SU-DHL-6 (cell line): Measurements from ENCODE around the gene SYNPO2L.

ENCODE experiments used
- H2AFZ ChIP-seq: fragments of 200-600 bp; sonication (generic); 2 replicates; pipeline ENCODE4 v1.6.1; 2014; ENCODE audit warnings: low read depth, mild to moderate bottlenecking, moderate library complexity, mixed read lengths, antibody characterized with exemption, low read length; ENCODE audit not compliant: severe bottlenecking
- H3F3A ChIP-seq: fragments of 200-600 bp; shearing (Covaris generic); 2 replicates; pipeline ENCODE4 v1.6.0; 2016; ENCODE audit warnings: antibody characterized with exemption, mild to moderate bottlenecking; ENCODE audit not compliant: insufficient read depth
- H3K27ac ChIP-seq: fragments of 200-600 bp; sonication (generic); 2 replicates; pipeline ENCODE4 v1.5.1; 2016; ENCODE audit warnings: low read depth, mild to moderate bottlenecking, low read length, moderate library complexity, mixed read lengths
- H3K27me3 ChIP-seq: fragments of 200-600 bp; sonication (generic), shearing (Covaris generic); 2 replicates; pipeline ENCODE4 v1.6.0; 2014; ENCODE audit warnings: mild to moderate bottlenecking, low read length
- H3K36me3 ChIP-seq: fragments of 200-600 bp; sonication (generic); 2 replicates; pipeline ENCODE4 v1.6.1; 2014; ENCODE audit warnings: mild to moderate bottlenecking, low read length, mixed read lengths
- H3K4me2 ChIP-seq: fragments of 300-600, 200-600 bp; shearing (Covaris generic), sonication (generic); 2 replicates; pipeline ENCODE4 v1.6.0; 2014; ENCODE audit warnings: low read length, low read depth, mild to moderate bottlenecking; ENCODE audit not compliant: poor library complexity, severe bottlenecking
- H3K4me3 ChIP-seq: fragments of 200-600 bp; sonication (generic); 2 replicates; pipeline ENCODE4 v1.5.1; 2014; ENCODE audit warnings: antibody characterized with exemption, low read length, mild to moderate bottlenecking, mixed read lengths; ENCODE audit not compliant: insufficient read depth, poor library complexity, severe bottlenecking
- H3K79me2 ChIP-seq: fragments of 200-600 bp; sonication (generic); 2 replicates; pipeline ENCODE4 v1.6.1; 2014; ENCODE audit warnings: mild to moderate bottlenecking, low read length, moderate library complexity; ENCODE audit not compliant: insufficient read depth
- H3K9ac ChIP-seq: fragments of 200-600 bp; sonication (generic); 2 replicates; pipeline ENCODE4 v1.7.0; 2014; ENCODE audit warnings: mild to moderate bottlenecking, low read length
- H3K9me2 ChIP-seq: fragments of 200-600 bp; sonication (generic); replicated peaks from 2 replicates; pipeline ENCODE4 v1.6.1; 2014; ENCODE audit warnings: low read length; ENCODE audit not compliant: insufficient read depth
- H3K9me3 ChIP-seq: fragments of 200-600 bp; sonication (generic); 2 replicates; pipeline ENCODE4 v1.6.1; 2014; ENCODE audit warnings: low read length, mixed read lengths; ENCODE audit not compliant: insufficient read depth
- H4K20me1 ChIP-seq: fragments of 200-600 bp; sonication (generic); 2 replicates; pipeline ENCODE4 v1.6.1; 2014; ENCODE audit warnings: low read depth, mild to moderate bottlenecking, antibody characterized with exemption, low read length, moderate library complexity, mixed read lengths
- EZH2phosphoT487 ChIP-seq: fragments of 200-600 bp; sonication (generic), shearing (Covaris generic); conservative IDR thresholded peaks from 2 replicates; pipeline ENCODE4 v1.6.1; 2018; ENCODE audit warnings: mild to moderate bottlenecking, antibody characterized with exemption, low read length, moderate library complexity, mixed read lengths
- TF ChIP-seq, protein P1 (sequence below): fragments of 200-600 bp; sonication (generic); IDR thresholded peaks from one replicate; pipeline ENCODE4 v1.5.1; 2017; ENCODE audit warnings: antibody characterized with exemption, mild to moderate bottlenecking, low read length, moderate library complexity; ENCODE audit not compliant: insufficient read depth, poor library complexity, severe bottlenecking

The SYNPO2L gene

DNA sequence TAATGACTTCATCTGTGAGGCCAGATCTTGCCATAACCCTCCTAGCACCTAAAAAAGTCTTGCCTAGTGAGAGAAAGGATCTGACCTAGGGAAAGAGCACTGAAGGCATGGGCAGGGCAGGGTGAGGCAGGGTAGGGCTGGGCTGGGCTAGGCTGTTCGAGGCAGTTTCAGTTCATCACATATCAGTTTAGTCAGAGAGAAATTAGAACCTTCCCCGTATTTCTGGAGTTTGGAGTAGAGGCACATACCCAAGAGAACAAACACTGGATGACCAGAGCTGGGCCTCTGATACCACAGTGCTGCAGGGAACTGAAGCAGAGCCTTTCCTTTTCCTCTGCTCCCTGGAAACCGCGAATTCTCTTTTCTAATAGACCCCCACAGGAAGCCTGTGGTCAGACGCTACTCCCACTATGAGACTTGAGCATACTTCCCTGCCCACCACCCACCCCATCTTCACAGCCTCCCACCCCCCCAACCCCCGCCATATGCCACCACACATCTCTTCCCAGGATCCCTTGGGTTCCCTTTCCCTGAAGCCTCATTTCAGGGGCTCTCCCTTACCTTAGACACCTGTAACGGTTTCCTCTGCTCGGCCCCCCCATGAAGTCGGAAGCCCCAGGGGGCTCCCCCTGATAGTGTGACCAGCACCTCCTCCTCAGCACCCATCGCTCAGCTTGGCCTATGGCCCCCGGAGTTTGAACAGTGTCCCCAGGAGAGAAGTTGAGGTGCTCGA is 406 bp downstream of the SYNPO2L start:
- H2AFZ ChIP-seq, result no peak overlapping the region
- no peak overlapping the region for H3K4me3 ChIP-seq
- no peak overlapping the region for H3K9ac ChIP-seq

DNA sequence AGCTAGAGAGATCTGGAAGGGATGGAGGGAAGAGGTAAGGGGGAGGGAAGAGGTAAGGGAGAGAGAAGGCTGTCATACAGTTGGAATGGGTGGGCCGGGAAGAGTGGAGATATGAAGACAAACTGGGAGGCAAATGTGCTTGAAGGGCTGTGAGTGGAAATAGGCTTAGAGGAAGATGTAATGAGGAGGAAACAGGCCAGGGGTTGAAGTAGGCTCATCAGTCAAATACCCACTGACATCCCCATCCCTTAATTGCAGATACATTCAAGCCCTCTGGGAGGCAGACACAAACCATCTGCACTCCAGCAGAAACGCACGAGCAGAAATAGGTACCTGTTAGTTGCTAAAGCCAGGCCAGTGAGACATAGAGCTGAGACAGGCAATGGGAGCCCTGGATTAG is 2.1 kb downstream of the SYNPO2L start:
- Histone ChIP-seq H4K20me1 (no peaks in the 10 kb centered on the region), H3K4me2 (no peak overlapping the region), H3K36me3 (no peaks in the 10 kb centered on the region), H3K9me2 (no peaks in the 10 kb centered on the region), H3K27ac (no peak overlapping the region), H3K4me3 (no peak overlapping the region), H3K9ac (no peak overlapping the region), H2AFZ (no peak overlapping the region), H3K27me3 (no peaks in the 10 kb centered on the region), H3K79me2 (no peaks in the 10 kb centered on the region), H3F3A (no peaks in the 10 kb centered on the region), H3K9me3 (no peaks in the 10 kb centered on the region)
- no peak for TF ChIP-seq EZH2phosphoT487
- TF ChIP-seq, protein P1, sequence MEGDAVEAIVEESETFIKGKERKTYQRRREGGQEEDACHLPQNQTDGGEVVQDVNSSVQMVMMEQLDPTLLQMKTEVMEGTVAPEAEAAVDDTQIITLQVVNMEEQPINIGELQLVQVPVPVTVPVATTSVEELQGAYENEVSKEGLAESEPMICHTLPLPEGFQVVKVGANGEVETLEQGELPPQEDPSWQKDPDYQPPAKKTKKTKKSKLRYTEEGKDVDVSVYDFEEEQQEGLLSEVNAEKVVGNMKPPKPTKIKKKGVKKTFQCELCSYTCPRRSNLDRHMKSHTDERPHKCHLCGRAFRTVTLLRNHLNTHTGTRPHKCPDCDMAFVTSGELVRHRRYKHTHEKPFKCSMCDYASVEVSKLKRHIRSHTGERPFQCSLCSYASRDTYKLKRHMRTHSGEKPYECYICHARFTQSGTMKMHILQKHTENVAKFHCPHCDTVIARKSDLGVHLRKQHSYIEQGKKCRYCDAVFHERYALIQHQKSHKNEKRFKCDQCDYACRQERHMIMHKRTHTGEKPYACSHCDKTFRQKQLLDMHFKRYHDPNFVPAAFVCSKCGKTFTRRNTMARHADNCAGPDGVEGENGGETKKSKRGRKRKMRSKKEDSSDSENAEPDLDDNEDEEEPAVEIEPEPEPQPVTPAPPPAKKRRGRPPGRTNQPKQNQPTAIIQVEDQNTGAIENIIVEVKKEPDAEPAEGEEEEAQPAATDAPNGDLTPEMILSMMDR, result no peak

More for the DNA sequence above, 406 bp downstream of the SYNPO2L start:
- no peaks in the 10 kb centered on the region for H3K9me2 ChIP-seq
- H3K27me3 ChIP-seq, result no peaks in the 10 kb centered on the region
- H3F3A ChIP-seq, result no peaks in the 10 kb centered on the region
- H3K79me2 ChIP-seq, result no peaks in the 10 kb centered on the region
- TF ChIP-seq, protein P1, result no peak
- TF ChIP-seq EZH2phosphoT487, result no peak
- no peaks in the 10 kb centered on the region for H3K36me3 ChIP-seq
- no peaks in the 10 kb centered on the region for H3K9me3 ChIP-seq
- no peaks in the 10 kb centered on the region for H4K20me1 ChIP-seq
- H3K4me2 ChIP-seq, result no peak overlapping the region
- H3K27ac ChIP-seq, result no peak overlapping the region

DNA sequence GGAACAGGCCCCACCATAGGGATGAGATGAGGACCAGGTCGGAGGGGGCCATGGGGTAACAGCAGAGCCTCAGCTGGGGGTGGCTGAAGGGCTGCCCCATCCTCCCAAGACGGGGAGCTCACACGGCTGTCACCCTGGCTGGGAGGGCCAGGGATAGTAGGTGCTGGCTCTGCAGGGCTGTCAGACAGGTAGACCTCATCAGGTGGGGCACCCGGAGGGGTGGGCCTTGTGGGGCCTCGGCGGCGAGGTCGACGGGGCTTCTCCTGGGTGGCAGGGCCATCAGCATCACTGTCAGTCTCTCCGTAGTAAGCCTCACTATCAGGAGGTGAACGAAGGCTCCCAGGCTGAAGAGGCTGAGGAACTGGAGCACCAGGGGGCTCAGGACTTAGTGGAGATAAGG is 2.6 kb downstream of the SYNPO2L start:
- no peaks in the 10 kb centered on the region for H4K20me1 ChIP-seq
- TF ChIP-seq, protein P1, result no peak
- TF ChIP-seq EZH2phosphoT487, result no peak
- H3F3A ChIP-seq, result no peaks in the 10 kb centered on the region
- H3K4me3 ChIP-seq, result no peak overlapping the region
- H3K27ac ChIP-seq, result no peak overlapping the region
- H3K4me2 ChIP-seq, result no peak overlapping the region
- no peak overlapping the region for H2AFZ ChIP-seq
- no peaks in the 10 kb centered on the region for H3K9me3 ChIP-seq
- no peaks in the 10 kb centered on the region for H3K9me2 ChIP-seq
- no peak overlapping the region for H3K9ac ChIP-seq
- no peaks in the 10 kb centered on the region for H3K79me2 ChIP-seq
- no peaks in the 10 kb centered on the region for H3K27me3 ChIP-seq
- no peaks in the 10 kb centered on the region for H3K36me3 ChIP-seq
